ENCODE measurements around the gene PEMT. TPM values are rescaled to one million over a fixed set of nuclear protein-coding genes. Genes with fewer than 3 reads are reported as not detected.
"Not testable (repeated sequence)": the region's sequence is repeated elsewhere in the genome, so short reads cannot be mapped to it uniquely, and the experiment has no call there.

The PEMT gene
- polyA plus RNA-seq, 5 donors: 22.5 to 40.0 (median 28.3) TPM

GRCh38 chr17:17491546-17491988, 99.9 kb downstream of the PEMT start:
- DNase-seq: no peak

DNA sequence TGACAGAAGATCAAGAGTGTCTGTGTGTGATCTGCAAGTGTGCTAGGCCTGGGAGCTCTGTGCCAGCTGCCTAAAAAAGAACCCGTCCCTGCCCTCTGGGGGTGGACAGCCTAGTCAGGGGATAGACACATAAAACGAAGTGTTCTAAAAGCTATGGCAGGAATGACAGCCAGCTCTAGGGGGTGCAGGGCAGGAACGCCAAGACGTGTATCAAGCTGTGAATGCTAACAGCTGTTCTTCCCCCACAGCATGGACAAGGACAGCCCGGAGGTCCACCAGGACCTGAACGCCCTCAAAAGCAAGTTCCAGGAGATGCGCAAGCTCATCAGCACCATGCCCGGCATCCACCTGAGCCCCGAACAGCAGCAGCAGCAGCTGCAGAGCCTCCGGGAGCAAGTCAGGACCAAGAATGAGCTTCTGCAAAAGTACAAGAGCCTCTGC, 100.5 kb downstream of the PEMT start:
- no peak for DNase-seq

GRCh38 chr17:17487998-17488397, 103.5 kb downstream of the PEMT start:
- DNase-seq: no peak

DNA sequence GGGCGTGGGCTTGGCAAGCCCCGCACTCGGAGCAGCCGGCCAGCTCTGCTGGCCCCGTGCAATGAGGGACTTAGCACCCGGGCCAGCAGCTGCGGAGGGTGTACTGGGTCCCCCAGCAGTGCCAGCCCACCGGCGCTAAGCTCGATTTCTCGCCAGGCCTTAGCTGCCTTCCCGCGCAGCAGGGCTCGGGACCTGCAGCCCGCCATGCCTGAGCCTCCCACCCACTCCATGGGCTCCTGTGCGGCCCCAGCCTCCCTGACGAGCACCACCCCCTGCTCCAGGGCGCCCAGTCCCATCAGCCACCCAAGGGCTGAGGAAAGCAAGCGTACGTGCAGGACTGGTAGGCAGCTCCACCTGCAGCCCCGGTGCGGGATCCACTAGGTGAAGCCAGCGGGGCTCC, 105.1 kb downstream of the PEMT start:
- DNase-seq: not testable (repeated sequence)

DNA sequence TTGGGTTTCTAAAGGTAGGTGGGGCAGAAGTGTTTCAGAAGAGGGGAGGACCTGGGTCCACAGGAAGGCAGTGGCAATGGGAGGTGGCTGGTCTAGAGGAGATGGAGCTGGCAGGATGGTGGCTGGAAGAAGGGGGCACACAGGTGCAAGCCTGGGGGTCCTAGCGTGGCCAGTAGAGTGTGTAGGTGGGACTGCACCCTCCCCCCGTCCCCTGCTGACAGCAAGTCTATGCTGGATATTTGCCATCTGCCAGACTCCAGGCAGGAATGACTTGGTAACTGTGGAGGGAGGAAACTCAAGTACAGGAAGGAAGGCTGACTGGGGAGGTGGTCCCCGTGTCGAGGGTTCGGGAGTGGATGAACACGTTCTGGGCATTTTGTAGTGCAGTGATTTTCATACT, 106.1 kb downstream of the PEMT start:
- DNase-seq: no peak

DNA sequence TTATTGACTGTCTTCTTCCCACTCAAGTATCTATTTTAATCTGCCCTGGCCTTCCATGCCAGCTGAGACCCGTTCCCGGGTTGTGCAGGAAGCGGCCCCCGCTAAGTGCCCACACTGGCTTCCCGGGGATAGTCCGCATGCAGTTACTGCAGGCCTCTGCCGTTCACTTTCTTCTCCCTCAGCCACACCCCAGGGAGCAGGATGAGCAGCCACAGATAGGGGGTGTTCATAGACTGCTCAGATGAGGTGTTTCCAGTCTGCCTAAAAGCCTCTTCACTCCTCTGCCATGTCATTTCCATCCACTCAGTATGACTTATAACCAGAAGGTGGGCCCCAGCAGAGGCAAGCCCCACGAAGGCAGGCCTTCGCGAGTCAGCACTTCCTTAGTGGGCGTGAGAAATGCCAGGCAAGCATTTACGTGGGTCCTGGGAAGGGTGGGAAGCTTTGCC, 107.0 kb downstream of the PEMT start:
- DNase-seq: no peak

- DNase-seq: no peak
Measured at GRCh38 chr17:17481860-17482259, 109.6 kb downstream of the PEMT start.

GRCh38 chr17:17480593-17481148, 110.8 kb downstream of the PEMT start:
- no peak for DNase-seq

- DNase-seq: no peak
Measured at GRCh38 chr17:17479209-17479608, 112.3 kb downstream of the PEMT start.

GRCh38 chr17:17476865-17477467, 114.5 kb downstream of the PEMT start, which contains the start of gene MED9:
TSS of gene MED9 (plus strand) at chr17:17477000. CDS start at chr17:17477042, 42 bp downstream.
- peak; percentile 92 to 93 for DNase-seq

DNA sequence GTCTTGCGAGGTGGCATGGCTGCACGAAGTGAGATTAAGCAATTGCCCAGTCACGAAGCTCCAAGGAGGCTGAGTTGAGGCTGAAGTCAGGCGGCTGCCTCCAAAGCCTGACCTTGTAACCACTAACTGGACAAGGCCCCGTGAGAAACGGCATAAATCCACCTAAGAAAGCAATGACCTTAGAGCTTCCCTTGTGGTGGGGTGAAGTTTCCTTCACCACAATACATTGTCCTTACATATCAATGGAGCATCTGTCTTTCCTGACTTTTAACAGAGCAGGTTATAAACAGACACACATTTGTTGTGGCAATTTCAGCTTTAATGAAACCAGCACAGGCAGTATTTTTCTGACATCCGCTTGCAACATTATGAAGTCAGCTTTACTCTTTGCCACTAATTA, 117.2 kb downstream of the PEMT start:
- no peak for DNase-seq

DNA sequence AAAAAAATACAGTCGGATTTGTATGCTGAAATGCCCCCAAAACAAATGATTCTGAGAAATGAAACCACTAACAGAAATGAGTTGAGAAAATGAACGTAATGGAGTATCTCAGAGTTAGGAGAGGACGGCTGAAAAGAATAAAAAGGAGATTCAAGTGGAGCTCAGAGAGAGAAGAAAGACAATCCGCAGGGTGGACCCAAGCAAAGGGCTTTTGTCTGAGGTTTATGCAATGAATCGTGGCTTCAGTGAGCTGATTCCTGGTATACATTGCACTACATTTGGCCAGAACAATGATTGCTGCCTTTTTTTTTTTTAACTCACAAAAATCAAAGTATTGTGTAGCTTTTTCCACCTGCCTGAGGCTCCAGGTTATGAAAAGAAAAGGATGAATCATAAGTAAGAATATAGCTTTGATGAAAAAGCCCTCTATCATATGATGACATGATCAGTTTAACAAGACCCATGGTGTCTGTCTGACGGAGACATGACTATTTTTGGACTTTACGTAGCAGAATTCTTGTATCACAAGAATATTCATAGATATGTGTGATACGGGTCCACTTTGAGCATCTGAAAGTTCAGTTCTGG, 119.1 kb downstream of the PEMT start:
- no peak for DNase-seq

DNA sequence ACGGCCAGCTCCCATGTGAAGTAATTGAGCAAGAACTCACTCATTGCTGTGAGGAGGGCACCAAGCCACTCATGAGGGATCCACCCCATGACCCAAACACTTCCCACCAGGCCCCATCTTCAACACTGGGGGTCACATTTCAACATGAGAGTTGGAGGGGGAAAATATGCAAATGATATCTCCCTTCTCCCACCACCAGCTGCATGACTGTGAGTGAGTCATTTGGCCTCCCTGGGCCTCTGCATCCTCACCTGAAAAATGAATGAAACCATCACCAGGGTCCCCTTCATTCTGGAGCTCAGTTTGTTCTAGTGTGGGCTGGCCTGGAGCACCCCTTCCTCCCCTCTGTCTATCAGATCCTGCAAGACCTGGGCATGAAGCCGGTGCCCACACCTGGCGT, 121.5 kb downstream of the PEMT start:
- DNase-seq: no peak

DNA sequence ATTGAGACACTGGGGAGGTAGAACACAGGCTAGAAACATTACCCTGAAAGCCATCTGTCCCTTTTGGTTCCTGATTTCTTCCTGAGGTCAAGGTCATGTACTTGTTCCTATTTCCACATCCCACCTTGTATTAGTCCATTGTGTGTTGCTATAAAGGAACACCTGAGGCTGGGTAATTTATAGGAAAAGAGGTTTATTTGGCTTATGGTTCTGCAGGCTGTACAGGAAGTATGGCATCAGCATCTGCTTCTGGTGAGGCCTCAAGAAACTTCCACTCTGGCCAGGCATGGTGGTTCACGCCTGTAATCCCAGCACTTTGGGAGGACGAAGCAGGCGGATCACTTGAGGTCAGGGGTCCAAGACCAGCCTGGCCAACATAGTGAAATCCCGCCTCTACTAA, 122.2 kb downstream of the PEMT start:
- DNase-seq: no peak

GRCh38 chr17:17468217-17469010, 123.1 kb downstream of the PEMT start:
- DNase-seq: no peak

DNA sequence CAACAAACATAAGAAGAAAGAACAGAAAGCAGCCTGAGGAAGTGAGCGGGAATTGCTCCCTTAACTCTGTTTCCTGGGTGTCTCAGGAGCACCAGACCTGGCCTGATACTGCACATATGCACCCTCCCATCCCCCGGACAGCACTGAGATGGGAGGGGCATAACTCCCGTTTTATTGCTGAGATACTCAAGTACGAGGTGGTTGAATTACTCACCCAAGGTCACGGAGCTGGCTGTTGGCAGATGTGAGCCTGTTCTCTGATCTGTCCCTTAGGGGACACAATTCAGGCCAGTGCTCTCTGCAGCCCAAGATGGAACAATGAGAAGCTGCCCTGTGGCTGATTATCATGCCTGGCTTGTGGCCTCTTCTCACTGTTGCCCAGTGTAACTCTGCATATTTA, 123.8 kb downstream of the PEMT start:
- no peak for DNase-seq

GRCh38 chr17:17467016-17467415, 124.5 kb downstream of the PEMT start:
- no peak for DNase-seq

DNA sequence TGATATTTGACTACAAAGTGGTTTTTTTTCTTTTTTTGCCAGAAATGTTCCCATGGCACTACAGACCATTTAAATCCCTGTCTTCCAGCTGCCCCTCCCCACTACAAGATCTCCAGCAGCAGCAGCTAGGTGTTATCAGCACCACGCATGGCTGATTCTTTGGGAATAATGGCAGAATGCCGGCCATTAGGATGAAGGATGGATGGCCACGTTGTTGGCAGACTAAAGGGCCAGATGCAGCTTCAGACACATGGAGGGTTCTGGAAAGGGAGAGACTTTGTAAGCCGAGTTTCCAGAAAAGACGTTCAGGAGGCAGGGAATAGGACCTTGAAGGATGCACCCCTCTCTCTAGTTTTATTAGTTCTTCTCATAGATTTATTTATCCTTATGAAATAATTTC, 125.0 kb downstream of the PEMT start:
- DNase-seq: no peak

DNA sequence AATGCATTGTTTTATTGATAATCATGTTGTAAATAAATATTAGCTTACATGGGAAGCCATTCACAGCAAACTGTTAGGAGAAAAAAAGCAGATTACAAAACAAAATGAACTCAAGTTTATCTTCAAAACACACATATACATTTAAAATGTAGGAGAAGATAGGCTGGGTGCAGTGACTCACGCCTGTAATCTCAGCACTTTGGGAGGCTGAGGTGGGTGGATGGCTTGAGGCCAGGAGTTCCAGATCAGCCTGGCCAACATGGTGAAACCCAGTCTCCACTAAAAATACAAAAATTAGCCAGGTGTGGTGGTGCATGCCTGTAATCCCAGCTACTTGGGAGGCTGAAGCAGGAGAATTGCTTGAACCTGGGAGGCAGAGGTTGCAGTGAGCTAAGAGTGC, 125.6 kb downstream of the PEMT start:
- not testable (repeated sequence) for DNase-seq

GRCh38 chr17:17463821-17464220, 127.7 kb downstream of the PEMT start:
- no peak for DNase-seq

DNA sequence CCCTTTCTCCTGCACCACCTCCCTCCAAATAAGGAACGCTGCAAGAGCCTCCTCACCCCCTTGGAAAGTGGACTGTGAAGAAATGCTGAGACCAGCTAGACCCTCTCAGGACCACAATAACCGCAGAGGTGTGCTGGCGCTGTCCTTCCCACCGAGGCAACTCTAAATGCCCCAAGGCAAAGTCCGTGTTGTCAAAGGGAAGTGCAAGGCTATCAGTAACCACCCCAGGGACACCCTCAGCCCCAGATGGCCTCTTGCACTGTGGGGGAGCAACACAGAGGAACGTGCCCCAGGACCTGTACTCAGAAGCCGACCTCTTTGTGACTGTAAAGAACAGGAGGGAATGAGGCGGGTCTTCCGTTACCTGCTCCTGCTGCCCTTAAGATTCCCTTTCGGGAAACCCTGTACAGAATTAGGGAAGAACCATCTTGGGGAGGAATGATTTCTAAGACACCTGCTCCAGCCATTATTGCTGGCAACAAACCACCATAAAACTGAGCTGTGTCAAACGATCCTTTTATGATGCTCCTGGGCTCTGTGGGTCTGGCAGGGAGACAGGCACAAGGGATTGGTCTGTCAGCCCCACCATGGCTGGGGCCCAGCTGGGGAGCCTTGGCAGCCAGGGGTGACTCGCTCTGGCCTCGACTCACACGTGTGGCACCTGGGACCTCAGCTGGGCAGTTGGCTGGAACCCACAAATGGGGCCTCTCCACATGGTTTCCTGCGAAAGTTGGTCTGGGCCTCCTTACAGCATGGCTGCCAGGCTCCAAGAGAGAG, 129.3 kb downstream of the PEMT start:
- no peak for DNase-seq

DNA sequence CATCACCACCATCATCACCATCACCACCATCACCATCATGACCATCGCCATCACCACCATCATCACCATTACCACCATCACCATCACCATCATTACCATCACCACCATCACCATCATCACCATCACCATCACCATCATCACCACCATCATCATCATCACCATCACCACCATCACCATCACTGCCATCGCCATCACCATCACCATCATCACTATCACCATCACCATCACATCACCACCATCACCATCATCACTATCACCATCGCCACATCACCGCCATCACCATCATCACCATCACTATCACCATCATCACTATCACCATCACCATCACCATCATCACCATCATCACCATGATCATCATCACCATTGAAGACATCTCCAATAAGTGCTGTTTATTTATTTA, 131.5 kb downstream of the PEMT start:
- DNase-seq: no peak
